Skin epidermis (tissue), 12 donors: ENCODE results near the gene ARMCX2.

Source experiments
- H3K27ac ChIP-seq, 21 experiments: fragments of 200-600 bp; sonication (generic) in 11 of 21; one replicate each; pipeline ENCODE4 v1.5.0; 2020; ENCODE audit warnings: mild to moderate bottlenecking in 3 of 21, inconsistent platforms in 2 of 21, moderate library complexity in 2 of 21
- H3K4me3 ChIP-seq, 7 experiments: fragments of 200-600 bp; sonication (generic) in 2 of 7; one replicate each; pipeline ENCODE4 v1.5.0; 2020; ENCODE audit warnings: inconsistent platforms in 2 of 7, mild to moderate bottlenecking in 2 of 7, moderate library complexity in 1 of 7

ARMCX2 gene

DNA sequence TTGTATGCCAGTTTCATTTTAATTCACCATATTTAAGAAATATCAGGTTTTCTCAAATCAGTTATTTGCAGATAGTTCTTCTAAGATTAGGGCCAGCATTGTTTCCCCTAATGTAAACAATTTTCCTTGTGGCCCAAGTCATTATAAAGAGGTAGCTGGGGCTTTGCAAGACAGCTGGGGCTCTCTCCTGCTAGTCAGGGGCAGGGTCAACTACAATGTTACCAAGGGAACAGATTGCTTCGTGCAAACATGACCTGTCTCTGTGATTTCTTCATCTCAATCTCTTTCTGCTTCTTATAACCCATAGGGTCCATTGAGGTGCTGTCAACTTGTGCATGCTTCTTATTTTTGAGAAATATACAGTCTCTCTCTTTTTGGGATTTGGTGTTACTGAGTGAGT, 53.9 kb downstream of the ARMCX2 start:
- Histone ChIP-seq H3K4me3 (no peak overlapping the region), H3K27ac (no peak overlapping the region)
